SJSA1 (cell line): ENCODE results near the gene DDX11. TPM values are rescaled to one million over a fixed set of nuclear protein-coding genes. Genes with fewer than 3 reads are reported as not detected.
A peak's percentile ranks its signal among the peaks of the same experiment; 100 is the strongest.
"Not testable (repeated sequence)": the region's sequence is repeated elsewhere in the genome, so short reads cannot be mapped to it uniquely, and the experiment has no call there.

Experiments used
- DNase-seq, 2 experiments: peaks; one replicate each; pipeline ENCODE4 v3.0.0-alpha.2; 2015 to 2020; ENCODE audit warnings: low spot score in 2 of 2, low read depth in 1 of 2
- H3K27ac ChIP-seq: fragments of 250-450 bp; sonication (Bioruptor Pico); 2 replicates; pipeline ENCODE4 v1.5.1; 2020; ENCODE audit warnings: mild to moderate bottlenecking, moderate library complexity
- H3K27me3 ChIP-seq: fragments of 250-450 bp; sonication (Bioruptor Pico); replicated peaks from 2 replicates; pipeline ENCODE4 v1.5.1; 2020; ENCODE audit warnings: mild to moderate bottlenecking, moderate library complexity
- H3K36me3 ChIP-seq: fragments of 250-450 bp; sonication (Bioruptor Pico); 2 replicates; pipeline ENCODE4 v1.5.1; 2020; ENCODE audit warnings: mild to moderate bottlenecking
- H3K4me1 ChIP-seq: fragments of 250-450 bp; sonication (Bioruptor Pico); replicated peaks from 2 replicates; pipeline ENCODE4 v1.6.1; 2021; ENCODE audit warnings: mild to moderate bottlenecking
- H3K4me3 ChIP-seq: fragments of 250-450 bp; sonication (Bioruptor Pico); 2 replicates; pipeline ENCODE4 v1.5.1; 2020; ENCODE audit warnings: mild to moderate bottlenecking
- H3K9me3 ChIP-seq: fragments of 250-450 bp; sonication (Bioruptor Pico); replicated peaks from 2 replicates; pipeline ENCODE4 v1.5.1; 2020; ENCODE audit warnings: mild to moderate bottlenecking
- total RNA-seq: library from RNA; depleted of rRNA; stranded (reverse); fragments of >200 nt; shearing (Covaris generic); gene quantifications from 2 replicates; pipeline ENCODE4 v1.2.3, GENCODE V29; 2014

DDX11 gene
- total RNA-seq, 1 experiment from 2014 or later, result 34.0 TPM

- Histone ChIP-seq H3K4me3 (peak overlapping the region; percentile 31), H3K4me1 (peaks cover 7% of the 10 kb centered on the region; the same call in 1 of the 2 replicates), H3K9me3 (no peaks in the 10 kb centered on the region), H3K27ac (no peak overlapping the region), H3K36me3 (no peaks in the 10 kb centered on the region), H3K27me3 (no peaks in the 10 kb centered on the region; the same call in 1 of the 2 replicates)
- peak in 1 of 2 experiments; percentile 39 for DNase-seq
Observed at GRCh38 chr12:31117203-31118011, 43.7 kb downstream of the DDX11 start.

GRCh38 chr12:31118347-31119191, 44.9 kb downstream of the DDX11 start:
- H3K36me3 ChIP-seq, result no peaks in the 10 kb centered on the region
- H3K9me3 ChIP-seq, result no peaks in the 10 kb centered on the region
- no peaks in the 10 kb centered on the region; the same call in 1 of the 2 replicates for H3K27me3 ChIP-seq
- H3K27ac ChIP-seq, result no peak overlapping the region
- no peak overlapping the region for H3K4me3 ChIP-seq
- DNase-seq, result no peak
- H3K4me1 ChIP-seq, result peaks cover 7% of the 10 kb centered on the region; the same call in 1 of the 2 replicates

GRCh38 chr12:31119192-31119802, 45.6 kb downstream of the DDX11 start:
- H3K4me1 ChIP-seq, result peaks cover 7% of the 10 kb centered on the region; the same call in 1 of the 2 replicates
- no peak for DNase-seq
- no peak overlapping the region for H3K4me3 ChIP-seq
- H3K27ac ChIP-seq, result no peak overlapping the region
- no peaks in the 10 kb centered on the region; the same call in 1 of the 2 replicates for H3K27me3 ChIP-seq
- H3K9me3 ChIP-seq, result no peaks in the 10 kb centered on the region
- no peaks in the 10 kb centered on the region for H3K36me3 ChIP-seq

- no peaks in the 10 kb centered on the region; the same call in 1 of the 2 replicates for H3K27me3 ChIP-seq
- H3K9me3 ChIP-seq, result no peaks in the 10 kb centered on the region
- peaks cover 7% of the 10 kb centered on the region; the same call in 1 of the 2 replicates for H3K4me1 ChIP-seq
- H3K36me3 ChIP-seq, result no peaks in the 10 kb centered on the region
- no peak for DNase-seq
- no peak overlapping the region for H3K4me3 ChIP-seq
- no peak overlapping the region for H3K27ac ChIP-seq
Observed at GRCh38 chr12:31119803-31120211, 46.1 kb downstream of the DDX11 start.

- H3K4me3 ChIP-seq, result no peak overlapping the region
- DNase-seq, result no peak
- no peaks in the 10 kb centered on the region for H3K9me3 ChIP-seq
- H3K27me3 ChIP-seq, result no peaks in the 10 kb centered on the region; the same call in 1 of the 2 replicates
- H3K27ac ChIP-seq, result no peak overlapping the region
- H3K4me1 ChIP-seq, result peaks cover 7% of the 10 kb centered on the region; the same call in 1 of the 2 replicates
- no peaks in the 10 kb centered on the region for H3K36me3 ChIP-seq
Observed at GRCh38 chr12:31120392-31121008, 46.8 kb downstream of the DDX11 start.

GRCh38 chr12:31121022-31121728, 47.5 kb downstream of the DDX11 start:
- DNase-seq, H3K27ac ChIP-seq, H3K9me3 ChIP-seq, H3K4me1 ChIP-seq, H3K36me3 ChIP-seq, H3K4me3 ChIP-seq, H3K27me3 ChIP-seq: not testable (repeated sequence)

GRCh38 chr12:31122481-31122880, 48.8 kb downstream of the DDX11 start:
- no peak overlapping the region for H3K27ac ChIP-seq
- no peak for DNase-seq
- H3K4me3 ChIP-seq, result no peak overlapping the region
- H3K9me3 ChIP-seq, result no peaks in the 10 kb centered on the region
- no peaks in the 10 kb centered on the region for H3K36me3 ChIP-seq
- H3K27me3 ChIP-seq, result no peaks in the 10 kb centered on the region; the same call in 1 of the 2 replicates
- H3K4me1 ChIP-seq, result peaks cover 3% of the 10 kb centered on the region; the same call in 1 of the 2 replicates

GRCh38 chr12:31124158-31124557, 50.5 kb downstream of the DDX11 start:
- H3K27me3 ChIP-seq, result not testable (repeated sequence)

GRCh38 chr12:31125171-31125570, 51.5 kb downstream of the DDX11 start:
- H3K4me1 ChIP-seq, H3K4me3 ChIP-seq, H3K27ac ChIP-seq, H3K27me3 ChIP-seq, H3K36me3 ChIP-seq, H3K9me3 ChIP-seq, DNase-seq: not testable (repeated sequence)

More at GRCh38 chr12:31124158-31124557, 50.5 kb downstream of the DDX11 start:
- H3K36me3 ChIP-seq, H3K4me3 ChIP-seq, H3K27ac ChIP-seq, H3K9me3 ChIP-seq, H3K4me1 ChIP-seq, DNase-seq: not testable (repeated sequence)

- DNase-seq, H3K36me3 ChIP-seq, H3K4me3 ChIP-seq, H3K9me3 ChIP-seq, H3K27me3 ChIP-seq, H3K4me1 ChIP-seq, H3K27ac ChIP-seq: not testable (repeated sequence)
Observed at GRCh38 chr12:31127209-31127848, 53.7 kb downstream of the DDX11 start.

- not testable (repeated sequence) for H3K27me3 ChIP-seq, H3K9me3 ChIP-seq, H3K27ac ChIP-seq, H3K4me3 ChIP-seq, H3K4me1 ChIP-seq, DNase-seq, H3K36me3 ChIP-seq
Observed at GRCh38 chr12:31136581-31136980, 62.9 kb downstream of the DDX11 start.

GRCh38 chr12:31144768-31145167, 71.1 kb downstream of the DDX11 start:
- not testable (repeated sequence) for H3K36me3 ChIP-seq, DNase-seq, H3K9me3 ChIP-seq, H3K27me3 ChIP-seq, H3K4me1 ChIP-seq, H3K4me3 ChIP-seq, H3K27ac ChIP-seq
